ENCODE data around the gene BBS9.

DNA sequence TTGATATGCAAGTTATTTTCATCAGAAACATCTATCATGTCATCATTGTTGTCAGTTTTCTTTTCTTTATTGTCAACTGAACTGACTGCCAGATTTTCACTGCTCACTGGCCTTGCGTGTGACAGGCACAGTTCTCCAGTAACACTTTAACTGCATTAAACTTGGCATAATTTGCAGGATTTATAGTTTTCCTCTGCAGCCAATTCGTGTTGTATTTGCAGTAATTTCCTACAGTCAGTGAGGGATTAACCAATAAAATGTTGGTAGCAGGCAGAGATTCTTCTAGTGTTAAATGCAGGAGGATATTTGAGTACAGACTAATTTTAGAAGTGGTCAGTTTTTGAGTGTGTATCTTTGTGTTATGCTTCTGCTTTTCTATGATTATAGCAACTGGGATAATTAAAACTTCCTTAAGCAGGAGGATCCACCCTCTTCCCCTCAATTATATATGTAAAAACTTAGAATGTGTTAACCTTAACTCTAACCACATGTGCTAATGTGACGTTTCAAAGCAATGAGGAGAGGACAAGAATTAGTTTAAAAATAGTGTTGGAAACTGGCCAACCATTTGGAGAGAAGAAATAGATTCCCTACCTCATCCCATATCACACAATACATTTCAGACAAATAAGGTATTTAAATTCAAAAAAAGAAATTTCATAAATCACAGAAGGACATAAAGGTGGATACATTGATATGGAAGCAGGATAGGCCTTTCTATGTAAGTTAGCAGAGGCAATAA, 410.5 kb downstream of the BBS9 start:
- TF ChIP-seq CTCF (conservative IDR thresholded peaks at IDR 0.05; ENCODE audit: low read length) (no peak), EZH2phosphoT487 (IDR thresholded peaks at IDR 0.05; ENCODE audit: borderline replicate concordance) (no peak)

Data from Loucy (cell line).